CD14-positive monocyte (primary cell): ENCODE measurements around the gene FRMD4A. TPM values are rescaled to one million over a fixed set of nuclear protein-coding genes. Genes with fewer than 3 reads are reported as not detected.

Experiments used
- DNase-seq, 3 donors: peaks; one replicate each; pipeline ENCODE4 v3.0.0-alpha.2; 2011 to 2022
- H2AFZ ChIP-seq: 2 replicates; pipeline ENCODE4 v1.6.0; 2012; ENCODE audit warnings: mild to moderate bottlenecking, low read depth, low read length, inconsistent platforms; ENCODE audit not compliant: insufficient read depth, poor library complexity, severe bottlenecking
- H3K27ac ChIP-seq, 2 donors: 1 replicate in 1 of 2; 2 replicates in 1 of 2; pipeline ENCODE4 v1.5.1; 2012 to 2013; ENCODE audit warnings: low read length in 2 of 2, control low read depth in 1 of 2, inconsistent platforms in 1 of 2, low read depth in 1 of 2, mild to moderate bottlenecking in 1 of 2
- H3K27me3 ChIP-seq, 2 donors: one replicate each; pipeline versions ENCODE4 v1.6.0 to v1.6.1; 2011 to 2013; ENCODE audit warnings: low read length in 2 of 2; ENCODE audit not compliant: control insufficient read depth in 2 of 2, insufficient read depth in 2 of 2
- H3K36me3 ChIP-seq, 2 donors: replicated peaks in 1 of 2; 1 replicate in 1 of 2; 2 replicates in 1 of 2; pipeline versions ENCODE4 v1.5.1 to v1.6.1; 2012 to 2013; ENCODE audit warnings: low read length in 2 of 2, control low read depth in 1 of 2, inconsistent platforms in 1 of 2, mild to moderate bottlenecking in 1 of 2; ENCODE audit not compliant: insufficient read depth in 2 of 2, control insufficient read depth in 1 of 2
- H3K4me1 ChIP-seq, 2 donors: 1 replicate in 1 of 2; 2 replicates in 1 of 2; pipeline versions ENCODE4 v1.5.1 to v1.6.1; 2012 to 2013; ENCODE audit warnings: low read length in 2 of 2, control low read depth in 1 of 2, inconsistent platforms in 1 of 2, mild to moderate bottlenecking in 1 of 2, moderate library complexity in 1 of 2; ENCODE audit not compliant: insufficient read depth in 2 of 2, control insufficient read depth in 1 of 2
- H3K4me2 ChIP-seq: replicated peaks from 2 replicates; pipeline ENCODE3; 2012; ENCODE audit warnings: low read length, moderate library complexity, mild to moderate bottlenecking; ENCODE audit not compliant: poor library complexity, severe bottlenecking; ENCODE audit errors: extremely low read depth
- H3K4me3 ChIP-seq, 3 experiments: fragments of 200-600 bp in 1 of 3; sonication (generic) in 1 of 3; replicated peaks in 1 of 3; 1 replicate in 2 of 3; 2 replicates in 1 of 3; pipeline ENCODE4 v1.5.1; 2011 to 2013; ENCODE audit warnings: low read length in 3 of 3, mild to moderate bottlenecking in 3 of 3, control low read depth in 2 of 3, low read depth in 2 of 3, inconsistent platforms in 1 of 3, moderate library complexity in 1 of 3
- H3K79me2 ChIP-seq: 2 replicates; pipeline ENCODE4 v1.6.0; 2012; ENCODE audit warnings: mild to moderate bottlenecking, control low read depth, inconsistent platforms, low read length, moderate library complexity; ENCODE audit not compliant: insufficient read depth
- H3K9ac ChIP-seq: 2 replicates; pipeline ENCODE4 v1.6.0; 2017; ENCODE audit warnings: low read length, mild to moderate bottlenecking; ENCODE audit not compliant: insufficient read depth, poor library complexity, severe bottlenecking
- H3K9me3 ChIP-seq, 2 donors: replicated peaks in 1 of 2; 1 replicate in 1 of 2; 2 replicates in 1 of 2; pipeline versions ENCODE4 v1.5.1 to v1.6.1; 2012 to 2013; ENCODE audit warnings: low read length in 2 of 2, control low read depth in 1 of 2; ENCODE audit not compliant: control insufficient read depth in 1 of 2, insufficient read depth in 1 of 2
- H4K20me1 ChIP-seq: 2 replicates; pipeline ENCODE4 v1.6.0; 2012; ENCODE audit warnings: mild to moderate bottlenecking, low read length, control low read depth, moderate library complexity; ENCODE audit not compliant: insufficient read depth
- H3K27ac Mint-ChIP-seq, 7 donors: one replicate each; pipeline ENCODE4 v1.8.0; 2020; ENCODE audit warnings: mild to moderate bottlenecking in 7 of 7, mixed read lengths in 7 of 7, moderate library complexity in 6 of 7, inconsistent platforms in 2 of 7
- H3K27me3 Mint-ChIP-seq, 3 donors: one replicate each; pipeline ENCODE4 v1.8.0; 2021 to 2022; ENCODE audit warnings: low read depth in 3 of 3, mild to moderate bottlenecking in 3 of 3, mixed read lengths in 3 of 3, moderate library complexity in 3 of 3, inconsistent platforms in 1 of 3
- H3K36me3 Mint-ChIP-seq, 2 donors: one replicate each; pipeline ENCODE4 v1.8.0; 2020; ENCODE audit warnings: mixed read lengths in 2 of 2, inconsistent platforms in 1 of 2, mild to moderate bottlenecking in 1 of 2
- H3K4me1 Mint-ChIP-seq: one replicate; pipeline ENCODE4 v1.8.0; 2020; ENCODE audit warnings: mild to moderate bottlenecking, mixed read lengths
- H3K4me3 Mint-ChIP-seq, 2 donors: one replicate each; pipeline ENCODE4 v1.8.0; 2020; ENCODE audit warnings: mild to moderate bottlenecking in 2 of 2, mixed read lengths in 2 of 2, moderate library complexity in 1 of 2
- H3K9me3 Mint-ChIP-seq, 7 donors: one replicate each; pipeline ENCODE4 v1.8.0; 2020 to 2022; ENCODE audit warnings: mixed read lengths in 7 of 7, mild to moderate bottlenecking in 6 of 7, moderate library complexity in 6 of 7, inconsistent platforms in 2 of 7
- WGBS: methylation state at CpG from one replicate; pipeline ENCODE4 v1.1.5; 2013; ENCODE audit warnings: missing lambda C conversion rate; ENCODE audit not compliant: insufficient coverage; 5-methylcytosine and 5-hydroxymethylcytosine counted together
- intact Hi-C, 2 donors: fragments of 100-400 bp; cut with micrococcal nuclease; formaldehyde crosslinking; loops; one replicate each; pipeline versions ENCODE4 v1.15.0 to v1.15.1; 2023
- polyA plus RNA-seq, 3 donors: library from polyadenylated mRNA; depleted of rRNA in 1 of 3; unstranded in 2 of 3; stranded (reverse) in 1 of 3; fragments of 300-500 nt in 2 of 3; fragments of >200 nt in 1 of 3; fragmentation: Illumina TruSeq in 2 of 3; gene quantifications; 1 replicate in 2 of 3; 2 replicates in 1 of 3; pipeline ENCODE4 v1.2.3, GENCODE V29; 2012 to 2021
- TF ChIP-seq, protein P1 (sequence below): fragments of 200-600 bp; IDR thresholded peaks from one replicate; pipeline ENCODE4 v1.8.0; 2022; ENCODE audit warnings: antibody characterized with exemption, mild to moderate bottlenecking

The FRMD4A gene
- polyA plus RNA-seq, 3 donors, result 0.12 TPM; not detected in 2

- Mint-ChIP-seq H3K36me3 (peaks cover 74 to 76% of the 10 kb centered on the region in 2 donors), H3K9me3 (peaks cover 13 to 22% (median 20%) of the 10 kb centered on the region in 7 donors), H3K4me1 (peaks cover 15% of the 10 kb centered on the region), H3K27me3 (peaks cover 0 to 1% (median 0%) of the 10 kb centered on the region in 3 donors), H3K27ac (no peak overlapping the region), H3K4me3 (no peak overlapping the region)
- 100% methylated on average over 4 of the region's 5 CpGs for WGBS
- TF ChIP-seq, protein P1, sequence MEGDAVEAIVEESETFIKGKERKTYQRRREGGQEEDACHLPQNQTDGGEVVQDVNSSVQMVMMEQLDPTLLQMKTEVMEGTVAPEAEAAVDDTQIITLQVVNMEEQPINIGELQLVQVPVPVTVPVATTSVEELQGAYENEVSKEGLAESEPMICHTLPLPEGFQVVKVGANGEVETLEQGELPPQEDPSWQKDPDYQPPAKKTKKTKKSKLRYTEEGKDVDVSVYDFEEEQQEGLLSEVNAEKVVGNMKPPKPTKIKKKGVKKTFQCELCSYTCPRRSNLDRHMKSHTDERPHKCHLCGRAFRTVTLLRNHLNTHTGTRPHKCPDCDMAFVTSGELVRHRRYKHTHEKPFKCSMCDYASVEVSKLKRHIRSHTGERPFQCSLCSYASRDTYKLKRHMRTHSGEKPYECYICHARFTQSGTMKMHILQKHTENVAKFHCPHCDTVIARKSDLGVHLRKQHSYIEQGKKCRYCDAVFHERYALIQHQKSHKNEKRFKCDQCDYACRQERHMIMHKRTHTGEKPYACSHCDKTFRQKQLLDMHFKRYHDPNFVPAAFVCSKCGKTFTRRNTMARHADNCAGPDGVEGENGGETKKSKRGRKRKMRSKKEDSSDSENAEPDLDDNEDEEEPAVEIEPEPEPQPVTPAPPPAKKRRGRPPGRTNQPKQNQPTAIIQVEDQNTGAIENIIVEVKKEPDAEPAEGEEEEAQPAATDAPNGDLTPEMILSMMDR, result no peak
- H3K4me1 ChIP-seq, result peaks cover 7 to 9% of the 10 kb centered on the region in 2 donors
- intact Hi-C loops, result no loop called here
- peaks cover 9 to 13% of the 10 kb centered on the region in 2 donors for H3K9me3 ChIP-seq
- H3K4me2 ChIP-seq, result no peak overlapping the region
- H3K9ac ChIP-seq, result no peak overlapping the region
- H3K27ac ChIP-seq, result no peak overlapping the region
- no peaks in the 10 kb centered on the region for H4K20me1 ChIP-seq
- H3K4me3 ChIP-seq, result no peak overlapping the region
- peaks cover 22 to 67% of the 10 kb centered on the region in 2 donors for H3K36me3 ChIP-seq
- no peak for DNase-seq
- H3K27me3 ChIP-seq, result no peaks in the 10 kb centered on the region
- H3K79me2 ChIP-seq, result no peaks in the 10 kb centered on the region
- H2AFZ ChIP-seq, result no peak overlapping the region
These were observed 692.8 kb downstream of the FRMD4A start for GRCh38 chr10:13637894-13638293.

DNA sequence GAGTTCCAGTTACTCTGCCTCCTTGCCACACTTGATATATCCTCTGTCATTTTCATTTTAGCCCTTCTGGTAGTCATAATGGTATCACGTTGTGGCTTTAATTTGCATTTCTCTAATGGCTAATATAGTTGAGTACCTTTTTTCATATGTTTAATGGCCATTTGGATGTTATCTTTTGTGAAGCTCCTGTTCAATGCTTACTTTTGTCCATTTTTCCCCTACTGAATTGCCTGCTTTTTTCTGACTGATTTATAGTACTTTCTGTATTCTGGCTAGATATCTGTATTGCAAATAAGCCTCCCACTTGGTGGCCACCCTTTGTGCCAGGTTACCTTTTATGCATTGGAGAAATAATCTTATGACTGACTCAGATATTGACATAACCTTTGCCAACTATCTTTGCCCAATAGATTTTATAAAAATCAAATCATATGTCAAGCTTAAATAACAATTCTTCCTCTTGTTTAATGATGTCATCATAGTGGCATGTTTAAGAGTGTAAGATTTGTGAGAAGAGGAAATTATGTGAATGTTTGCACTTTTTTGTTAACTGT is 693.3 kb downstream of the FRMD4A start:
- Histone ChIP-seq H3K79me2 (no peaks in the 10 kb centered on the region), H3K4me3 (no peak overlapping the region), H3K4me2 (no peak overlapping the region), H2AFZ (no peak overlapping the region), H3K9me3 (peaks cover 6 to 9% of the 10 kb centered on the region in 2 donors), H4K20me1 (no peaks in the 10 kb centered on the region), H3K9ac (no peak overlapping the region), H3K27me3 (no peaks in the 10 kb centered on the region), H3K27ac (no peak overlapping the region), H3K4me1 (peaks cover 9% of the 10 kb centered on the region in 2 donors), H3K36me3 (peaks cover 22 to 68% of the 10 kb centered on the region in 2 donors)
- Mint-ChIP-seq H3K4me3 (no peak overlapping the region), H3K36me3 (peaks cover 74 to 75% of the 10 kb centered on the region in 2 donors), H3K27me3 (peaks cover 0 to 1% (median 0%) of the 10 kb centered on the region in 3 donors), H3K9me3 (peaks cover 10 to 18% (median 16%) of the 10 kb centered on the region in 7 donors), H3K27ac (no peak overlapping the region), H3K4me1 (peaks cover 16% of the 10 kb centered on the region)
- intact Hi-C loops, result no loop called here
- no CpG with 5 or more reads among the region's 1 CpG for WGBS
- DNase-seq, result no peak
- TF ChIP-seq, protein P1, result no peak
